Peyer's patch (tissue), 4 donors: ENCODE data around the gene GSAP. TPM values are rescaled to one million over a fixed set of nuclear protein-coding genes. Genes with fewer than 3 reads are reported as not detected.
"Not testable (repeated sequence)": the region's sequence is repeated elsewhere in the genome, so short reads cannot be mapped to it uniquely, and the experiment has no call there.

Experiments
- DNase-seq, 3 donors: peaks; one replicate each; pipeline ENCODE4 v3.0.0-alpha.2; 2017 to 2019
- H3K27ac ChIP-seq, 4 donors: fragments of 200-600 bp; sonication (generic); one replicate each; pipeline ENCODE4 v1.5.1; 2016 to 2019
- H3K27me3 ChIP-seq, 2 donors: fragments of 200-600 bp; sonication (generic); one replicate each; pipeline ENCODE4 v1.5.1; 2019
- H3K36me3 ChIP-seq, 3 donors: fragments of 200-600 bp; sonication (generic); one replicate each; pipeline ENCODE4 v1.5.1; 2016 to 2019
- H3K4me1 ChIP-seq, 4 donors: fragments of 200-600 bp; sonication (generic); one replicate each; pipeline ENCODE4 v1.5.1; 2016 to 2019
- H3K4me3 ChIP-seq, 4 donors: fragments of 200-600 bp; sonication (generic); 1 replicate in 3 of 4; 2 replicates in 1 of 4; pipeline ENCODE4 v1.5.1; 2016 to 2019; ENCODE audit warnings: mild to moderate bottlenecking in 1 of 4
- H3K9me3 ChIP-seq, 4 donors: fragments of 200-600 bp; sonication (generic); one replicate each; pipeline ENCODE4 v1.5.1; 2016 to 2019; ENCODE audit warnings: mild to moderate bottlenecking in 1 of 4
- POLR2A ChIP-seq, 2 donors: fragments of 450-650 bp; IDR thresholded peaks; one replicate each; pipeline ENCODE4 v1.5.1; 2017; ENCODE audit warnings: antibody characterized with exemption in 2 of 2, mild to moderate bottlenecking in 2 of 2, moderate library complexity in 2 of 2
- total RNA-seq, 4 donors: library from RNA; depleted of rRNA; stranded (reverse); fragments of >200 nt; gene quantifications; one replicate each; pipeline ENCODE4 v1.1.0, GENCODE V29; 2016
- TF ChIP-seq, protein P1 (sequence below), 6 experiments: fragments of 450-650 bp in 4 of 6; fragments of 200-600 bp in 2 of 6; sonication (generic) in 1 of 6; IDR thresholded peaks; one replicate each; pipeline ENCODE4 v1.5.1; 2017 to 2019; ENCODE audit warnings: antibody characterized with exemption in 6 of 6, mild to moderate bottlenecking in 3 of 6, moderate library complexity in 1 of 6

Gene GSAP
- total RNA-seq, 4 donors from 2014 or later, result 6.8 to 70.1 (median 28.7) TPM

DNA sequence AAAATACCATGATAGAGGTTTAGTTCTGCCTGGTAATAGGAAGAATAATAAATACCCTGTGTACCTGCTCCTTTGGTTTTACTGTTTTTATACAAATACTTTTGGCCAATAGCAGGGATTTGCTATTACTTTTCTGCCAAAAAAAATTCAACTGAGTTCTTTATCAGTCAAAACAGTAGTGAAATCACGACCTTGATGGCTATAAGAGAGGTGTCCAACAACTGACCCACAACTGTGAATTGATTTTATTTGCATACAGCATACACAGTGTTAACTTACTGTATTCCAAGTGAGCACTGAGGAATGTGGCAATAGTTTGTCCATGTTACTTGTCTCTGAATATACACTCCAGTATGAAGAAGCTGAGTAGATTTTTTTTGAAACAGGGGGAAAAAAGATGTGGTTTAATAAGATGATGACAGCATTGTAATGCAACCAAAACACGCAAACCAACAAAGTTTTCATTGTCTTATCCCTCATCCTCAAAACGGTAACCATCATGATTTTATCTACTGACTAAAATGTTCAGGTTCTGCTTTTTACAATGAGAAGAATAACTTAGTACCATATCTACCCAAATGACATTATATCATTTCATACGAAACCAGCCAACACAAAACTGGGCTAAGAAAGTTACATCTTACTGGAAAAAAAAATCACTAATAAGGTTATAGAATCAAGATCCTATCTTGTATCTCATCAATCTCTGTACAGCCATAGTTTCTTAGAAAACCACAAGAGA lies 63.3 kb downstream of the GSAP start:
- TF ChIP-seq, protein P1, sequence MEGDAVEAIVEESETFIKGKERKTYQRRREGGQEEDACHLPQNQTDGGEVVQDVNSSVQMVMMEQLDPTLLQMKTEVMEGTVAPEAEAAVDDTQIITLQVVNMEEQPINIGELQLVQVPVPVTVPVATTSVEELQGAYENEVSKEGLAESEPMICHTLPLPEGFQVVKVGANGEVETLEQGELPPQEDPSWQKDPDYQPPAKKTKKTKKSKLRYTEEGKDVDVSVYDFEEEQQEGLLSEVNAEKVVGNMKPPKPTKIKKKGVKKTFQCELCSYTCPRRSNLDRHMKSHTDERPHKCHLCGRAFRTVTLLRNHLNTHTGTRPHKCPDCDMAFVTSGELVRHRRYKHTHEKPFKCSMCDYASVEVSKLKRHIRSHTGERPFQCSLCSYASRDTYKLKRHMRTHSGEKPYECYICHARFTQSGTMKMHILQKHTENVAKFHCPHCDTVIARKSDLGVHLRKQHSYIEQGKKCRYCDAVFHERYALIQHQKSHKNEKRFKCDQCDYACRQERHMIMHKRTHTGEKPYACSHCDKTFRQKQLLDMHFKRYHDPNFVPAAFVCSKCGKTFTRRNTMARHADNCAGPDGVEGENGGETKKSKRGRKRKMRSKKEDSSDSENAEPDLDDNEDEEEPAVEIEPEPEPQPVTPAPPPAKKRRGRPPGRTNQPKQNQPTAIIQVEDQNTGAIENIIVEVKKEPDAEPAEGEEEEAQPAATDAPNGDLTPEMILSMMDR (IDR thresholded peaks at IDR 0.05), result no peak
- TF ChIP-seq POLR2A (IDR thresholded peaks at IDR 0.05), result no peak
- Histone ChIP-seq H3K27ac (peak overlapping the region in 2 of 4 donors; percentile 13 to 52), H3K9me3 (no peaks in the 10 kb centered on the region), H3K4me1 (peaks cover 0 to 10% (median 4%) of the 10 kb centered on the region in 4 donors), H3K27me3 (no peaks in the 10 kb centered on the region), H3K4me3 (no peak overlapping the region), H3K36me3 (no peaks in the 10 kb centered on the region)
- no peak for DNase-seq

DNA sequence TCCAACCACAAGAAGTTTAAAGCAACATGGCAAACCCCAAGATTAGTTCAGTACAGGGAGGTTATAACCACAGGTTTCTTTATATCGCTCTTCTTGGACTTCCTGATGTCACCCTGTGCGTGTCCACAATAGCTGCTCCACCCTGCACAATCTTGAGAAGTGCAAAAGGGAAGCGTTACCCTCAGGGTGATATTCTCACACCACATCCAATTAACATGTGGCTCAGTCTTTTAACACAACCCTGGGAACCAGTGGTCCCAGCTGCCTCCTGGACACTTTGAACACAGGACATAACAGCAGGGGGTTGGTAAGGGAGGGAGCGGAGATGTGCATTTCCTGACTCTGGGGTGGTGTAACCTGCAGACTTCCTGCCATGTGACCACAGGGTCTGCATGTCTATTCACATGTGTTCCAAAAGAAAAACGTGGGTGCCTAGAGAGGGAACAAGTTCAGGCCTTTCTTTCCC lies 64.6 kb downstream of the GSAP start:
- Histone ChIP-seq H3K36me3 (no peaks in the 10 kb centered on the region), H3K4me1 (peaks cover 0 to 10% (median 4%) of the 10 kb centered on the region in 4 donors), H3K9me3 (no peaks in the 10 kb centered on the region), H3K27me3 (no peaks in the 10 kb centered on the region), H3K4me3 (no peak overlapping the region), H3K27ac (peak overlapping the region; percentile 9 to 52 (median 36))
- peak in 2 of 3 donors; percentile 80 to 84 for DNase-seq
- TF ChIP-seq POLR2A (IDR thresholded peaks at IDR 0.05), result no peak
- TF ChIP-seq, protein P1 (IDR thresholded peaks at IDR 0.05), result no peak

DNA sequence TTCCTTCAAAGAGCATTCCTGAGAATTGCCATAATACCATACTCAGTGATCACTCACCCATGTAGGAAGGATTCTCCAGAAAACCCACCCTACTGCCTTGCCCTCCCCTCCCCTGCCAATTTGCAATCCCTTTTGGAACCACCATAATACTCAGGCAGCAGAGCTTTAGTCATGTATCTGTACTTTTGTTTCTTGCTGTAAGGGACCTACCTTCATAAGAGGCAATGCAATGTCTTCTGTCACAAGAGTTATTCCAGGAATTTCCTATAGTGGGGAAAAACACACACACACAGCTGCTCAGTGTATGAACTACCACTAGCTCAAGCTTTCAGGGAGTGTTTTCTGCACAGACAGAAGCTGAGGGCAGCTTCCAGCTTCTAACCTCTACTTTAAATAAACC lies 67.0 kb downstream of the GSAP start:
- no peaks in the 10 kb centered on the region for H3K36me3 ChIP-seq
- no peak for TF ChIP-seq POLR2A (IDR thresholded peaks at IDR 0.05)
- TF ChIP-seq, protein P1 (IDR thresholded peaks at IDR 0.05), result no peak

DNA sequence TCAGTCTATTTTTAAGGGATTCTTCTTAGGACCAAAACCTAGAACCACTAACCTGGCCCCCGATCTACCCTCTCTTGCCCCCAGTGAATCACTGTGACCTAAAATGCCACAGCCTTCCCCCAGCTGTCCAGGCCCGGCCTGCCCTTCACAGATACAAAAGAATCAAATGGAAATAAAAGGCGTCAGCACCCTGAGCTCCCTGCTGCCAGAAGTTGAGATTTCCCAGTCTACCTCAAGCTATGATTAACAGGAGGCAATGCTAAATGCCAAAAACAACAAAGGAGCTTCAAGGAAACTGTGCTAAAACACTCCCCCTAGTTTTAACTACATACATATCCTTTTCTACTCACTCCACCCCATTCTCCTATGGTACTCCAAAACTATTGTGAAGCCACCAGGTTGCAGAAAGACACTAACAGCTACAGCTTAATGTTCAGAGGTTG lies 67.8 kb downstream of the GSAP start:
- no peak for DNase-seq
- H3K4me3 ChIP-seq, result no peak overlapping the region
- peaks cover 0 to 10% (median 4%) of the 10 kb centered on the region in 4 donors for H3K4me1 ChIP-seq
- H3K36me3 ChIP-seq, result no peaks in the 10 kb centered on the region
- TF ChIP-seq, protein P1 (IDR thresholded peaks at IDR 0.05), result no peak
- TF ChIP-seq POLR2A (IDR thresholded peaks at IDR 0.05), result no peak
- H3K27me3 ChIP-seq, result no peaks in the 10 kb centered on the region
- H3K9me3 ChIP-seq, result no peaks in the 10 kb centered on the region
- H3K27ac ChIP-seq, result no peak overlapping the region

More for the DNA sequence above, 67.0 kb downstream of the GSAP start:
- peaks cover 0 to 10% (median 4%) of the 10 kb centered on the region in 4 donors for H3K4me1 ChIP-seq
- DNase-seq, result no peak
- H3K27me3 ChIP-seq, result no peaks in the 10 kb centered on the region
- no peaks in the 10 kb centered on the region for H3K9me3 ChIP-seq
- H3K4me3 ChIP-seq, result no peak overlapping the region
- H3K27ac ChIP-seq, result no peak overlapping the region

DNA sequence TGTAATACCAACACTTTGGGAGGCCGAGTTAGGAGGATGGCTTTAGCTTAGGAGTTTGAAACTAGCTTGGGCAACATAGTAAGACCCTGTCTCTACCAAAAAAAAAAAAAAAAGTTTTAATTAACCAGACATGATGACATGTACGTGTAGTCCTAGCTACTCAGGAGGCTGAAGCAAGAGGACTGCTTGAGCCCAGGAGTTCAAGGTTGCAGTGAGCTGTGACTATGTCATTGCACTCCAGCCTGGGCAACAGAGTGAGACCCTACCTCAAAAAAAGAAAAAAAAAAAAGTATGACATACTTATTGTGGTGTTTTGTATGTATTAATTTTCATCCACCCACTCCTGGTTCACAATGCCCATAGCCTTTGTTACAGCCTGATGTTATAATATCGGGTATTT lies 69.7 kb downstream of the GSAP start:
- Histone ChIP-seq H3K4me3 (no peak overlapping the region), H3K27me3 (no peaks in the 10 kb centered on the region), H3K9me3 (no peaks in the 10 kb centered on the region), H3K36me3 (no peaks in the 10 kb centered on the region), H3K4me1 (peaks cover 0 to 9% (median 4%) of the 10 kb centered on the region in 4 donors), H3K27ac (no peak overlapping the region)
- TF ChIP-seq POLR2A (IDR thresholded peaks at IDR 0.05), result no peak
- TF ChIP-seq, protein P1 (IDR thresholded peaks at IDR 0.05), result no peak
- no peak for DNase-seq

DNA sequence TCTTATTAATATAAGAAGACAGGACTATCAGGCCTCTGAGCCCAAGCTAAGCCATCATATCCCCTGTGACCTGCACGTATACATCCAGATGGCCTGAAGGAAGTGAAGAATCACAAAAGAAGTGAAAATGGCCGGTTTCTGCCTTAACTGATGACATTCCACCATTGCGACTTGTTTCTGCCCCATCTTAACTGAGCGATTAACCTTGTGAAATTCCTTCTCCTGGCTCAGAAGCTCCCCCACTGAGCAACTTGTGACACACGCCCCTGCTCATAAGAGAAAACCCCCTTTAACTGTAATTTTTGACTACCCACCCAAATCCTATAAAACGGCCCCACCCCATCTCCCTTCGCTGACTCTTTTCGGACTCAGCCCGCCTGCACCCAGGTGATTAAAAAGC lies 70.7 kb downstream of the GSAP start:
- not testable (repeated sequence) for H3K36me3 ChIP-seq, H3K9me3 ChIP-seq, H3K27me3 ChIP-seq, H3K4me1 ChIP-seq, H3K4me3 ChIP-seq, DNase-seq, H3K27ac ChIP-seq
